GM12878 (cell line): ENCODE results near the gene ARAP2. TPM values are rescaled to one million over a fixed set of nuclear protein-coding genes. Genes with fewer than 3 reads are reported as not detected.
A peak's percentile ranks its signal among the peaks of the same experiment; 100 is the strongest.

Experiments used
- ATF2 ChIP-seq: IDR thresholded peaks from 2 replicates; pipeline ENCODE4 v1.6.1; 2012; ENCODE audit warnings: low read length, inconsistent platforms
- ATF7 ChIP-seq: fragments of 450-650 bp; IDR thresholded peaks from 2 replicates; pipeline ENCODE4 v1.6.1; 2016; ENCODE audit warnings: low read depth, mild to moderate bottlenecking
- BCL11A ChIP-seq: IDR thresholded peaks from 2 replicates; pipeline ENCODE4 v1.6.1; 2011; ENCODE audit warnings: low read depth, low read length
- EED ChIP-seq: sonication (generic); IDR thresholded peaks from 2 replicates; pipeline ENCODE4 v1.6.1; 2016; ENCODE audit warnings: antibody characterized with exemption, low read depth
- EGR1 ChIP-seq, 2 experiments: IDR thresholded peaks; 1 replicate in 1 of 2; 2 replicates in 1 of 2; pipeline ENCODE4 v1.6.1; 2011 to 2012; ENCODE audit warnings: low read depth in 2 of 2, low read length in 2 of 2, borderline replicate concordance in 1 of 2, mild to moderate bottlenecking in 1 of 2, moderate library complexity in 1 of 2
- ETV6 ChIP-seq, 2 experiments: fragments of 450-650 bp in 1 of 2; IDR thresholded peaks in 1 of 2; conservative IDR thresholded peaks in 1 of 2; 2 replicates each; pipeline ENCODE4 v1.6.1; 2014; ENCODE audit warnings: antibody characterized with exemption in 1 of 2, borderline replicate concordance in 1 of 2, low read depth in 1 of 2, mild to moderate bottlenecking in 1 of 2, moderate library complexity in 1 of 2
- FOXM1 ChIP-seq: IDR thresholded peaks from 2 replicates; pipeline ENCODE4 v1.6.1; 2012; ENCODE audit warnings: low read depth, mild to moderate bottlenecking, inconsistent platforms, low read length, moderate library complexity
- LARP7 ChIP-seq: fragments of 450-650 bp; IDR thresholded peaks from 2 replicates; pipeline ENCODE4 v1.6.1; 2017; ENCODE audit warnings: mild to moderate bottlenecking
- MTA3 ChIP-seq: IDR thresholded peaks from 2 replicates; pipeline ENCODE4 v1.6.1; 2012; ENCODE audit warnings: low read length, inconsistent platforms, borderline replicate concordance
- NR2C2 ChIP-seq: IDR thresholded peaks from 2 replicates; pipeline ENCODE4 v1.6.1; 2011; ENCODE audit warnings: borderline replicate concordance, low read depth; ENCODE audit not compliant: control insufficient read depth, insufficient read length
- NR2F1 ChIP-seq: fragments of 450-650 bp; conservative IDR thresholded peaks from 2 replicates; pipeline ENCODE4 v1.6.1; 2017; ENCODE audit warnings: mild to moderate bottlenecking
- PAX8 ChIP-seq: fragments of 450-650 bp; IDR thresholded peaks from 2 replicates; pipeline ENCODE4 v1.6.1; 2017; ENCODE audit warnings: mild to moderate bottlenecking, moderate library complexity
- POLR2A ChIP-seq: IDR thresholded peaks from 2 replicates; pipeline ENCODE4 v1.6.1; 2011; ENCODE audit warnings: low read depth, mild to moderate bottlenecking, low read length
- POLR2AphosphoS2 ChIP-seq: IDR thresholded peaks from 2 replicates; pipeline ENCODE4 v1.6.1; 2011; ENCODE audit warnings: low read depth, mild to moderate bottlenecking, low read length, improper control_type of control experiment, moderate library complexity
- RAD21 ChIP-seq: IDR thresholded peaks from 2 replicates; pipeline ENCODE4 v1.6.1; 2011; ENCODE audit warnings: mild to moderate bottlenecking, low read depth, low read length, moderate library complexity; ENCODE audit not compliant: insufficient read depth
- SMAD1 ChIP-seq: fragments of 450-650 bp; IDR thresholded peaks from 2 replicates; pipeline ENCODE4 v1.6.1; 2018; ENCODE audit warnings: mild to moderate bottlenecking, low read depth; ENCODE audit not compliant: partially characterized antibody
- SMARCA5 ChIP-seq: fragments of 450-650 bp; IDR thresholded peaks from 2 replicates; pipeline ENCODE4 v1.6.1; 2017; ENCODE audit warnings: mild to moderate bottlenecking
- SRF ChIP-seq, 2 experiments: IDR thresholded peaks; 2 replicates each; pipeline ENCODE4 v1.6.1; 2011; ENCODE audit warnings: low read depth in 2 of 2, low read length in 2 of 2, mild to moderate bottlenecking in 1 of 2, moderate library complexity in 1 of 2
- TBL1XR1 ChIP-seq: IDR thresholded peaks from 2 replicates; pipeline ENCODE4 v1.6.1; 2012; ENCODE audit warnings: low read depth, low read length, improper control_type of control experiment
- TCF3 ChIP-seq: IDR thresholded peaks from 2 replicates; pipeline ENCODE4 v1.6.1; 2012; ENCODE audit warnings: low read depth, mild to moderate bottlenecking, low read length, borderline replicate concordance; ENCODE audit not compliant: insufficient read depth
- polyA plus RNA-seq, 11 experiments: library from polyadenylated mRNA; depleted of rRNA in 4 of 11; unstranded in 6 of 11; stranded (reverse) in 5 of 11; fragments of >200 nt; fragmentation: Nextera tagmentation in 4 of 11; fragmentation: Illumina TruSeq in 1 of 11; extraction: Ambion mirVana in 4 of 11; extraction: Trizol in 1 of 11; gene quantifications; 1 replicate in 1 of 11; 2 replicates in 10 of 11; pipeline versions ENCODE4 v1.2.1 to v1.2.3, GENCODE V29; 2011 to 2016; ENCODE audit warnings: inconsistent platforms in 2 of 11, missing spikeins in 2 of 11, low read depth in 1 of 11
- total RNA-seq, 4 experiments: library from RNA; depleted of rRNA in 3 of 4; stranded (reverse); fragments of >200 nt in 3 of 4; fragmentation: Illumina TruSeq in 1 of 4; extraction: Trizol in 1 of 4; gene quantifications; 2 replicates each; pipeline versions ENCODE4 v1.2.1 to v1.2.3, GENCODE V29; 2013 to 2021
- TF ChIP-seq, protein P1 (sequence below): fragments of 450-650 bp; IDR thresholded peaks from 2 replicates; pipeline ENCODE4 v1.6.1; 2016; ENCODE audit warnings: mild to moderate bottlenecking, moderate library complexity, borderline replicate concordance
- TF ChIP-seq, protein P2 (sequence below): fragments of 450-650 bp; IDR thresholded peaks from 2 replicates; pipeline ENCODE4 v1.6.1; 2017; ENCODE audit warnings: mild to moderate bottlenecking, moderate library complexity

ARAP2 gene
- total and polyA plus RNA-seq, 10 of the 15 experiments (the other 5 are each of a cell fraction or from before 2014, with no cell fraction given), result 5.4 to 36.1 (median 12.2) TPM

- TF ChIP-seq, protein P1, sequence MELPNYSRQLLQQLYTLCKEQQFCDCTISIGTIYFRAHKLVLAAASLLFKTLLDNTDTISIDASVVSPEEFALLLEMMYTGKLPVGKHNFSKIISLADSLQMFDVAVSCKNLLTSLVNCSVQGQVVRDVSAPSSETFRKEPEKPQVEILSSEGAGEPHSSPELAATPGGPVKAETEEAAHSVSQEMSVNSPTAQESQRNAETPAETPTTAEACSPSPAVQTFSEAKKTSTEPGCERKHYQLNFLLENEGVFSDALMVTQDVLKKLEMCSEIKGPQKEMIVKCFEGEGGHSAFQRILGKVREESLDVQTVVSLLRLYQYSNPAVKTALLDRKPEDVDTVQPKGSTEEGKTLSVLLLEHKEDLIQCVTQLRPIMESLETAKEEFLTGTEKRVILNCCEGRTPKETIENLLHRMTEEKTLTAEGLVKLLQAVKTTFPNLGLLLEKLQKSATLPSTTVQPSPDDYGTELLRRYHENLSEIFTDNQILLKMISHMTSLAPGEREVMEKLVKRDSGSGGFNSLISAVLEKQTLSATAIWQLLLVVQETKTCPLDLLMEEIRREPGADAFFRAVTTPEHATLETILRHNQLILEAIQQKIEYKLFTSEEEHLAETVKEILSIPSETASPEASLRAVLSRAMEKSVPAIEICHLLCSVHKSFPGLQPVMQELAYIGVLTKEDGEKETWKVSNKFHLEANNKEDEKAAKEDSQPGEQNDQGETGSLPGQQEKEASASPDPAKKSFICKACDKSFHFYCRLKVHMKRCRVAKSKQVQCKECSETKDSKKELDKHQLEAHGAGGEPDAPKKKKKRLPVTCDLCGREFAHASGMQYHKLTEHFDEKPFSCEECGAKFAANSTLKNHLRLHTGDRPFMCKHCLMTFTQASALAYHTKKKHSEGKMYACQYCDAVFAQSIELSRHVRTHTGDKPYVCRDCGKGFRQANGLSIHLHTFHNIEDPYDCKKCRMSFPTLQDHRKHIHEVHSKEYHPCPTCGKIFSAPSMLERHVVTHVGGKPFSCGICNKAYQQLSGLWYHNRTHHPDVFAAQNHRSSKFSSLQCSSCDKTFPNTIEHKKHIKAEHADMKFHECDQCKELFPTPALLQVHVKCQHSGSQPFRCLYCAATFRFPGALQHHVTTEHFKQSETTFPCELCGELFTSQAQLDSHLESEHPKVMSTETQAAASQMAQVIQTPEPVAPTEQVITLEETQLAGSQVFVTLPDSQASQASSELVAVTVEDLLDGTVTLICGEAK, result no peak
- TF ChIP-seq SRF (IDR thresholded peaks at IDR 0.05; ENCODE audit: low read depth in 2 of 2, low read length in 2 of 2) (no peak), MTA3 (no peak), TCF3 (no peak), NR2C2 (no peak), ATF7 (peak; percentile 91), NR2F1 (peak; percentile 91), SMARCA5 (0 out of 2 replicates have a peak, but pooled peaks have one; percentile 50), POLR2AphosphoS2 (no peak), EED (no peak), FOXM1 (no peak), SMAD1 (no peak), RAD21 (no peak), EGR1 (IDR thresholded peaks at IDR 0.05; ENCODE audit: borderline replicate concordance in 1 of 2, low read depth in 2 of 2, low read length in 2 of 2) (no peak), LARP7 (no peak), ATF2 (0 out of 2 replicates have a peak, but pooled peaks have one; percentile 31), PAX8 (no peak), POLR2A (no peak), TBL1XR1 (no peak), BCL11A (no peak), ETV6 (conservative IDR thresholded peaks at IDR 0.05 in 1 of 2, IDR thresholded peaks at IDR 0.05 in 1 of 2; ENCODE audit: borderline replicate concordance in 1 of 2, low read depth in 1 of 2) (no peak)
- TF ChIP-seq, protein P2, sequence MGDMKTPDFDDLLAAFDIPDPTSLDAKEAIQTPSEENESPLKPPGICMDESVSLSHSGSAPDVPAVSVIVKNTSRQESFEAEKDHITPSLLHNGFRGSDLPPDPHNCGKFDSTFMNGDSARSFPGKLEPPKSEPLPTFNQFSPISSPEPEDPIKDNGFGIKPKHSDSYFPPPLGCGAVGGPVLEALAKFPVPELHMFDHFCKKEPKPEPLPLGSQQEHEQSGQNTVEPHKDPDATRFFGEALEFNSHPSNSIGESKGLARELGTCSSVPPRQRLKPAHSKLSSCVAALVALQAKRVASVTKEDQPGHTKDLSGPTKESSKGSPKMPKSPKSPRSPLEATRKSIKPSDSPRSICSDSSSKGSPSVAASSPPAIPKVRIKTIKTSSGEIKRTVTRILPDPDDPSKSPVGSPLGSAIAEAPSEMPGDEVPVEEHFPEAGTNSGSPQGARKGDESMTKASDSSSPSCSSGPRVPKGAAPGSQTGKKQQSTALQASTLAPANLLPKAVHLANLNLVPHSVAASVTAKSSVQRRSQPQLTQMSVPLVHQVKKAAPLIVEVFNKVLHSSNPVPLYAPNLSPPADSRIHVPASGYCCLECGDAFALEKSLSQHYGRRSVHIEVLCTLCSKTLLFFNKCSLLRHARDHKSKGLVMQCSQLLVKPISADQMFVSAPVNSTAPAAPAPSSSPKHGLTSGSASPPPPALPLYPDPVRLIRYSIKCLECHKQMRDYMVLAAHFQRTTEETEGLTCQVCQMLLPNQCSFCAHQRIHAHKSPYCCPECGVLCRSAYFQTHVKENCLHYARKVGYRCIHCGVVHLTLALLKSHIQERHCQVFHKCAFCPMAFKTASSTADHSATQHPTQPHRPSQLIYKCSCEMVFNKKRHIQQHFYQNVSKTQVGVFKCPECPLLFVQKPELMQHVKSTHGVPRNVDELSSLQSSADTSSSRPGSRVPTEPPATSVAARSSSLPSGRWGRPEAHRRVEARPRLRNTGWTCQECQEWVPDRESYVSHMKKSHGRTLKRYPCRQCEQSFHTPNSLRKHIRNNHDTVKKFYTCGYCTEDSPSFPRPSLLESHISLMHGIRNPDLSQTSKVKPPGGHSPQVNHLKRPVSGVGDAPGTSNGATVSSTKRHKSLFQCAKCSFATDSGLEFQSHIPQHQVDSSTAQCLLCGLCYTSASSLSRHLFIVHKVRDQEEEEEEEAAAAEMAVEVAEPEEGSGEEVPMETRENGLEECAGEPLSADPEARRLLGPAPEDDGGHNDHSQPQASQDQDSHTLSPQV, result no peak
Measured at GRCh38 chr4:36189511-36190226, 54.6 kb downstream of the ARAP2 start (continued).
